ENCODE measurements around the gene KIF1A. TPM values are rescaled to one million over a fixed set of nuclear protein-coding genes. Genes with fewer than 3 reads are reported as not detected.
"Not testable (repeated sequence)": the region's sequence is repeated elsewhere in the genome, so short reads cannot be mapped to it uniquely, and the experiment has no call there.

The KIF1A gene
- polyA plus RNA-seq, 1 donor from 2014 or later: 63.4 TPM

DNA sequence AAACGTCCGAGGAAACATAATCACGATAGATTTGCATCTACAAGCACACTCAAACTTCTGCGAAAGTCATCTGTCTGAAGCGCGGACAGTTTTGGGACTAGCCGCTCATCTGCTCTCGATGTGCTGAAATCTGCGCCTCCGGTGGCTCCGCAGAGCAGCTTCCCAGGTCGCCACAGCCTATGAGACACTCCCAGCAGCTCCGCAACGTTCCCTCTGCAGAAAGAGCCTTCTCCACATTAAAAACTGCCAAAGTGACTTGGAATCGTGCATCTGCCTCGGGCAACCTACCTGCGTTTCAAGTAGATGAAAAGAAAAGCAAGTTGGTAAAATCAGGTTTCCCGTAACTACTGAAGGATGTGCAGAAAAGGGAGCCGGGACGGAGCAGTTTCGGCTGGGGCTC is 119.4 kb downstream of the KIF1A start:
- H2AFZ ChIP-seq (ENCODE audit: low read depth, low read length); H3K36me3 ChIP-seq (ENCODE audit: insufficient read depth, low read length); H3K4me3 ChIP-seq (ENCODE audit: low read length); H3K9me2 ChIP-seq (ENCODE audit: insufficient read depth, low read length); H3K27ac ChIP-seq (ENCODE audit: low read length); H4K20me1 ChIP-seq (ENCODE audit: insufficient read depth); H3K9me3 ChIP-seq (ENCODE audit: low read length); H3K27me3 ChIP-seq (ENCODE audit: insufficient read depth, low read depth, low read length); H3K9ac ChIP-seq (ENCODE audit: low read length); H3K4me2 ChIP-seq (ENCODE audit: low read length); H3F3A ChIP-seq (ENCODE audit: insufficient read depth, low read length, poor library complexity, severe bottlenecking); H3K79me2 ChIP-seq (replicated peaks; ENCODE audit: insufficient read depth, low read length): not testable (repeated sequence)

DNA sequence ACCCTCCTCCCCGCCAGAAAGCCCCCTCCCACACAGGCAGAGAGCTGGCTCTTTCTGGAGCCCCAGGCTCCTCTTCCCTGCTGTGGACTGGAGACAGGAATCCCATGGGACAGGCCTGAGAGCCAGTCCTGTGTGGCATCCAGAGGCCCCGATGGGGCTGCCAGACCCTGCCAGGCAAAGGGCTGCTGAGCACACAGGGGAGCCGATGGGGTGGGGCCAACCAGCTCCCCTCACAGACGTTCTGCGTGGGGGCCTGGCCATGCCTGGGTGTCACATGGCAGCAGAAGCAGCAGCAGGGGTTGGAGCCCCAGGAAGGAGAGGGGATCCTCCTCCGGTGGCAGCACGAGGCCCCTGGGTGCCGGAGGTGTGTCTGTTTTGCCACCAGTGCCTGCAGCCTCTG is 120.2 kb downstream of the KIF1A start:
- H3K4me3 ChIP-seq (ENCODE audit: low read length); H3K27me3 ChIP-seq (ENCODE audit: insufficient read depth, low read depth, low read length); H2AFZ ChIP-seq (ENCODE audit: low read depth, low read length); H3K79me2 ChIP-seq (replicated peaks; ENCODE audit: insufficient read depth, low read length); H3K9me3 ChIP-seq (ENCODE audit: low read length); H3K4me2 ChIP-seq (ENCODE audit: low read length); H3K27ac ChIP-seq (ENCODE audit: low read length); H3K9ac ChIP-seq (ENCODE audit: low read length); H4K20me1 ChIP-seq (ENCODE audit: insufficient read depth); H3F3A ChIP-seq (ENCODE audit: insufficient read depth, low read length, poor library complexity, severe bottlenecking); H3K36me3 ChIP-seq (ENCODE audit: insufficient read depth, low read length); H3K9me2 ChIP-seq (ENCODE audit: insufficient read depth, low read length): not testable (repeated sequence)

GRCh38 chr2:240698852-240699561 is 121.0 kb downstream of the KIF1A start:
- not testable (repeated sequence) for H3K9me2 ChIP-seq (ENCODE audit: insufficient read depth, low read length); H3K4me3 ChIP-seq (ENCODE audit: low read length); H3K27ac ChIP-seq (ENCODE audit: low read length); H4K20me1 ChIP-seq (ENCODE audit: insufficient read depth); H3K27me3 ChIP-seq (ENCODE audit: insufficient read depth, low read depth, low read length); H3K36me3 ChIP-seq (ENCODE audit: insufficient read depth, low read length); H2AFZ ChIP-seq (ENCODE audit: low read depth, low read length); H3F3A ChIP-seq (ENCODE audit: insufficient read depth, low read length, poor library complexity, severe bottlenecking); H3K4me2 ChIP-seq (ENCODE audit: low read length); H3K79me2 ChIP-seq (replicated peaks; ENCODE audit: insufficient read depth, low read length); H3K9ac ChIP-seq (ENCODE audit: low read length); H3K9me3 ChIP-seq (ENCODE audit: low read length)

DNA sequence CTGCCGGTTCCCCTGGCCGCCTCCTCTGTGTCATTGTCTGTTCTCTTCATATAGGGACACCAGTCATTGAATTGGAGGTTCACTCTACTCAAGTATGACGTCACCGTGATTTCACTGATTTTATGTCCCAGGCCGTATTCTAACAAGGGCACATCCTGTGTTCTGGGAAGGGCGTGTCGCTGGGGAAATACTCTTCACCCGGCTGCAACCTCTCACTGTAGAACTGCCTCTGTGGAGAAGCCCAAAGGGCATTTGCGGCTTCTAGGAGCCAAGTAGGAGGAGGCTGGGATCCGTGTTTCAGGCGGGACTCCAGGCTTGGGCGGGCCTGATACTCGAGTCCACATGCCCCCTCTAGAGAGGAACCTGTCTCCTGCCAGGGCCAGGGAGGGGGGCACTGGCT is 123.5 kb downstream of the KIF1A start:
- not testable (repeated sequence) for H3K9me3 ChIP-seq (ENCODE audit: low read length); H3K9me2 ChIP-seq (ENCODE audit: insufficient read depth, low read length); H2AFZ ChIP-seq (ENCODE audit: low read depth, low read length)

DNA sequence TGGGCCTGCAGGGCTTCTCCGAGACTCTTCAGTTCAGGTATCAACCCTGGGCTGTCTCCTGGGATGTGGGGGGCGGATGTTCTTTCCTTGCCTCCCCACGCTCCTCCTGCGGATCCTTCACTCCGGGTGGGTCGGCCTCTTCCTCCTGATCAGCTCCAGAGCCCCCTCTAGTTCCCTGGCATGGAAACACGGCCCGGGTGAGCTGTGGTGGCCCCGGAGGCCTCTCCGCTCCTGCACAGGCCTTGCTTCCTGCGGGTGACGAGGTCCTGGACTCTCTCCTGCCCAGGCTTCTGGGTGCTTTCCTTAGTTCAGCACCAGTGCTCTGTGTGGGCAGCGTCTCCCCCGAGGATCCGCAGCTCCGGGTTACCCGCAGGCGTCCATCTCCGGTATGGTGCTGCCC is 124.4 kb downstream of the KIF1A start:
- not testable (repeated sequence) for H3K27me3 ChIP-seq (ENCODE audit: insufficient read depth, low read depth, low read length); H3K9ac ChIP-seq (ENCODE audit: low read length)

More for the DNA sequence above, 123.5 kb downstream of the KIF1A start:
- not testable (repeated sequence) for H3K36me3 ChIP-seq (ENCODE audit: insufficient read depth, low read length); H3F3A ChIP-seq (ENCODE audit: insufficient read depth, low read length, poor library complexity, severe bottlenecking); H3K79me2 ChIP-seq (replicated peaks; ENCODE audit: insufficient read depth, low read length); H3K27ac ChIP-seq (ENCODE audit: low read length); H3K4me3 ChIP-seq (ENCODE audit: low read length); H4K20me1 ChIP-seq (ENCODE audit: insufficient read depth); H3K27me3 ChIP-seq (ENCODE audit: insufficient read depth, low read depth, low read length); H3K9ac ChIP-seq (ENCODE audit: low read length); H3K4me2 ChIP-seq (ENCODE audit: low read length)

GRCh38 chr2:240694304-240694703 is 125.7 kb downstream of the KIF1A start:
- H3K27me3 ChIP-seq (ENCODE audit: insufficient read depth, low read depth, low read length); H3K9me2 ChIP-seq (ENCODE audit: insufficient read depth, low read length); H3K36me3 ChIP-seq (ENCODE audit: insufficient read depth, low read length); H4K20me1 ChIP-seq (ENCODE audit: insufficient read depth); H3K9ac ChIP-seq (ENCODE audit: low read length); H3K4me3 ChIP-seq (ENCODE audit: low read length); H3K79me2 ChIP-seq (replicated peaks; ENCODE audit: insufficient read depth, low read length); H3F3A ChIP-seq (ENCODE audit: insufficient read depth, low read length, poor library complexity, severe bottlenecking); H3K9me3 ChIP-seq (ENCODE audit: low read length); H3K27ac ChIP-seq (ENCODE audit: low read length); H2AFZ ChIP-seq (ENCODE audit: low read depth, low read length); H3K4me2 ChIP-seq (ENCODE audit: low read length): not testable (repeated sequence)

More for the DNA sequence above, 124.4 kb downstream of the KIF1A start:
- not testable (repeated sequence) for H3K27ac ChIP-seq (ENCODE audit: low read length); H3K4me2 ChIP-seq (ENCODE audit: low read length); H3K4me3 ChIP-seq (ENCODE audit: low read length); H3K9me3 ChIP-seq (ENCODE audit: low read length); H4K20me1 ChIP-seq (ENCODE audit: insufficient read depth); H3K9me2 ChIP-seq (ENCODE audit: insufficient read depth, low read length); H3F3A ChIP-seq (ENCODE audit: insufficient read depth, low read length, poor library complexity, severe bottlenecking); H3K79me2 ChIP-seq (replicated peaks; ENCODE audit: insufficient read depth, low read length); H3K36me3 ChIP-seq (ENCODE audit: insufficient read depth, low read length); H2AFZ ChIP-seq (ENCODE audit: low read depth, low read length)

DNA sequence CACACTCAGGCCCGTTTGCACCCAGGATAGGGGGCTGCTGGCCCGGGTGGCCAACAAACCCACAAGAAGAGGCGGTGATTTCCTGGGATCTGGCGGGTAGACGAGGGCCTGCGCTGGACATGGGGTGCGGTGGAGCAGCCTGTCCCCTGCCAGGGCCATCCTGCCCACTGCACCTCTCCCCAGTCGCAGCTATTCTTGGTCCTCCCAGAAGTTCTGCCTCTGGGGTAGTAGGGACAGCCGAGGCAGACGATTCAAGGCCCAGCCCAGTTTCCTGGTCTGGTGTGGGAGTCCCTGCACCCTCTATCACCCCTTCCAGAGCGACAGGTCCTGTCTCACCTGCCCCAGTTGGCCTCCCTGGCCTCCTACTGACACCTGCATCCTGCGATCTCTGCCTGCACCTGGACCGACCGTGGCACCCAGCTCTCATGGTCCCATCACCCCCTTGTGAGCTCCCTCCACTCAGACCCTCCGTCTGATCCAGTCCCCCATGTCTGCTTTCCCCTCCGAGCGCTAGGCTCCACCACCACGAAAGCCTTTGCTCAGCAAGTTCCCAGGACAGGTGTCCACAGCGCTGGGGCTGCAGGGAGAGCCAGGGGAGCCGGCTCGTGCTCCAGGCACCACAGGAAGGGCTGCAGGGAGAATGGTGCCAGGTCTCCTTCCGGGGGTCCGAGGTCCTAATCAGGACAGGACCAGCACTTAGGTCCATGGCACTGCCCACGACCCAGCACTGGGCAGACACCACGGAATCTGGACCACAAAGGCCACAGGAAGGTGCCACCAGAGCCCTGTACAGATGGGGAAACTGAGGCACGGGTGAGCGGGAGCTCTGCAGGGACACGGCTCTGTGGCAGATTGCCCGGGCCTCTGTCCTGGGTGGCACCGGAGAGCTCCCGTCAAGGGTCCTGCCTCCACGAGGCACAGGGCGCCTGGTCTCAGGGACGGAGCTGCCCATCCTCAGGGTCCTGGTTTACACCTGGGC is 127.1 kb downstream of the KIF1A start:
- not testable (repeated sequence) for H3K9ac ChIP-seq (ENCODE audit: low read length); H2AFZ ChIP-seq (ENCODE audit: low read depth, low read length); H3F3A ChIP-seq (ENCODE audit: insufficient read depth, low read length, poor library complexity, severe bottlenecking); H3K36me3 ChIP-seq (ENCODE audit: insufficient read depth, low read length); H3K4me3 ChIP-seq (ENCODE audit: low read length); H4K20me1 ChIP-seq (ENCODE audit: insufficient read depth); H3K9me3 ChIP-seq (ENCODE audit: low read length); H3K4me2 ChIP-seq (ENCODE audit: low read length); H3K79me2 ChIP-seq (replicated peaks; ENCODE audit: insufficient read depth, low read length); H3K27me3 ChIP-seq (ENCODE audit: insufficient read depth, low read depth, low read length); H3K9me2 ChIP-seq (ENCODE audit: insufficient read depth, low read length); H3K27ac ChIP-seq (ENCODE audit: low read length)
